GDM1 (cell line): ENCODE results near the gene MAP3K12.

Experiments used
- DNase-seq: peaks from one replicate; lab custom pipeline; 2025; lab: John Stamatoyannopoulos, UW

The MAP3K12 gene

GRCh38 chr12:53507603-53507885, 8.3 kb upstream of the MAP3K12 start:
- DNase-seq, result no peak

- no peak for DNase-seq
These were observed 7.8 kb upstream of the MAP3K12 start, which contains the start of gene NPFF for GRCh38 chr12:53506881-53507602. TSS of gene NPFF (minus strand) at chr12:53507484. CDS start at chr12:53507474, 10 bp downstream.

GRCh38 chr12:53506450-53506785, 7.2 kb upstream of the MAP3K12 start:
- DNase-seq, result no peak

- no peak for DNase-seq
These were observed 6.5 kb upstream of the MAP3K12 start for GRCh38 chr12:53505555-53506449.

- no peak for DNase-seq
These were observed 5.8 kb upstream of the MAP3K12 start for GRCh38 chr12:53505086-53505485.

GRCh38 chr12:53504004-53504920, 5.0 kb upstream of the MAP3K12 start:
- DNase-seq, result no peak

GRCh38 chr12:53502983-53503728, 3.9 kb upstream of the MAP3K12 start:
- DNase-seq, result no peak

GRCh38 chr12:53502331-53502730, 3.1 kb upstream of the MAP3K12 start:
- DNase-seq, result no peak

GRCh38 chr12:53501615-53502181, 2.4 kb upstream of the MAP3K12 start:
- DNase-seq, result no peak

GRCh38 chr12:53500776-53501614, 1.7 kb upstream of the MAP3K12 start, which contains the start of gene TARBP2:
TSS of gene TARBP2 (plus strand) at chr12:53501283. CDS start at chr12:53501409, 126 bp downstream.
- DNase-seq, result peak; percentile 98

- DNase-seq, result no peak
These were observed 1.0 kb upstream of the MAP3K12 start for GRCh38 chr12:53500142-53500775.

- no peak for DNase-seq
These were observed 1.0 kb downstream of the MAP3K12 start for GRCh38 chr12:53498235-53498630.

GRCh38 chr12:53497461-53497860, 1.8 kb downstream of the MAP3K12 start:
- no peak for DNase-seq

- DNase-seq, result no peak
These were observed 2.6 kb downstream of the MAP3K12 start for GRCh38 chr12:53496752-53497032.

GRCh38 chr12:53495903-53496751, 3.1 kb downstream of the MAP3K12 start:
- DNase-seq, result peak; percentile 51

- DNase-seq, result no peak
These were observed 5.5 kb downstream of the MAP3K12 start for GRCh38 chr12:53493610-53494391.

GRCh38 chr12:53492830-53493609, 6.2 kb downstream of the MAP3K12 start:
- peak; percentile 84 for DNase-seq
